GM21360 (cell line): ENCODE data around the gene EBF3.

Source experiments
- ATAC-seq: cut with Tn5 transposase; IDR thresholded peaks from one replicate; pipeline ENCODE4 v1.9.1; 2021; ENCODE audit warnings: mild to moderate bottlenecking, moderate library complexity; ENCODE audit not compliant: unreplicated experiment

The EBF3 gene

DNA sequence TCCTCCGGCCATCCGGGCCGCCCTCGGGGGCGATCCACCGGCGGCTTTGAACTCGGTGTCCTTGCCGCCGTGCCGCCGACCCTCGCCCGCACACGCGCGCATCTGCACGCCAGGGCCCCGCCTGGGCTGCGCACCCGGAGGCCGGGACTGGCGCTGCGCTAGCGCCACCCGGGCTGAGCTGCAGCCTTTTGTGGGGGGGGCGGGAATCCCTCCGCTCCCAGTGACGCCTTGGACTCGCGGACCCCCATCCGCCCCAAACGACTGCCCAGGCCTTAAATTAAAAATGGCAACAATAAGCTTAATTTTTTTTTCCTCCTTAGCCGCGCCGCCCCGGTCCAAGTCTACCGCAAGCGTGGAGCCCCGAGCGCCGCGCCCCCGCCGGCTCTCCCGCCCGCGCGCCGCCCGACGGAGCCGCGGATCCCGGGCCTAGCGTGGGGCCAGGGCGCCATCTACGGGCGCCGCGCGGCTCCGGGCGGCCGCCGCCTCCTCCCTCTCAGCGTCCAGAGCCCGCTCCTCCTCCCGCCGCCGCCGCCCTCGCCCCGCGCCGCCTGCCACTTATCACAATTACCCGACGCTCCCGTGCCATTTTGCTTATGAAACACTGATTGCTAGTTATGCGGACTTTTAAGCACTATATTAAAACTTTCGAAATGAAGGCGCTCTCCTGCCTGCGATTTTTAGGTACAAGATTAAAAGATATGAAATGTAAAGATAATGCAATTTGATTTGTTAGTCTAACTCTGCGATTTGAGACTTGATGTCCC lies 7.5 kb upstream of the EBF3 start:
- ATAC-seq, result peak; percentile 66

DNA sequence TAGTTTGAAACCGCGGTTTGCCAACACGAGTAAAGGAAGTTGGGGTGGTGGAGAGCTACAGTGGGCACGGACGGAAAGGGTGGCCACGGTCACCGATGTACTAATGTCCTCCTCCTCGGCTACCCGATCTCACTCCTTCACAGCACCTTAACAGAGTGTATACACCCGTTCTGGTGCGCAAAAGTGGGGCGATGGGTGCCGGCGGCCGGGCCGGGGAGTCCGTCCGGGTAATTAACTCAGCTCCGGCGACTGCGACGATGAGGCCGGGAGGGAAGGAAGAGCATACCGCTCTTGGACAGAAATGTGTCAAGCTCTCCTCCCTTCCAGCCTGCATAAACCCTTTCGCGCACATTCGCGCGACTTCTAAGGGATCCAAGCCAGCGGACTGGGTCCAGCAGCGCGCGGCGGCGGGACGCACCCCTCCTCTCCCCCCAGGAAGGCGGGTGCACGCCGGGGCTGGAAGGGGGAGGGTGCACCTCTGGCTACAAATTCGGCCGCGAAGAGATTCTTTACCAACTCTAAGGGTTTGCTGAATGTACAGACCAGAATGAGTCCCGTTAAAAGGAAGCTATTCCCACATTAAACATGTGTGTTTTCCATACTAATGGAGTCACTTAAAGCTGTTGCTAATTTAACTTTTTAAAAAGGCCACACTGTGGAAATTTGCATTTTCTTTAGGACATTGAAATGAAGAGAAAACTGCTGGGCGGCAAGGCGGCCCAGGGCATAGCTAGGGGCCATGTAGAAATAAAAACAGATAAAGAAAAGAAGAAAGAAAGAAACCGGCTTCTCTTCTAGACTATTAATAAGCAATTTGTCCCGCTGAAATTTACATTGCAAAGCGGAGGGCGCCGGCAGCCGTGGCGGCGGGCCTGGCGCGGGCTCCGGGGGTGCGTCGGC lies 6.6 kb upstream of the EBF3 start:
- ATAC-seq, result no peak

DNA sequence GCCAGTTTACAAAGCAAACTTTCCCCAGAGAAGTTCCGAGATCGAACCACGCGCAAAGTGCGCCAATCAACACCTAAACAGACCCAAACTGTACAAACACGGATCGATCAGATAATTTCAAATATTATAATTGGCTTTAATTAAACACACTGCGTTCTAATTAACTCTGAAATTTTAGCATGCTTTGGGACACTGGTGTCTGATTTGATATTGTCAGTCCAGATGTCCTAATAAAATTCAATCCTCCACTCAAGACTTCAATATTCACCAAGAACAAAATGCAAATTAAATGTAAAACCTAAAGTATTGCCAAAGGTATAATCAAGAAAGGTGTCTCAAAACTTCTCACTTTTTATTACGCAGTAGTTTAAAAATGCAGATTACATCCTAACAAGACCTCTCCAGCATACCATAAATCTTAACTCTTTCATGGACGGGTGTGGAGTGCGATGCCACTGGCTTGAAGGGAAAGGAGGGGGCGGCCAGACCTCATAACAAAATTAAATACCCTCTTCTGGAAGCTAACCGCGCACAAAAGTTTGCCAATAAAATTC lies 5.9 kb upstream of the EBF3 start:
- no peak for ATAC-seq

DNA sequence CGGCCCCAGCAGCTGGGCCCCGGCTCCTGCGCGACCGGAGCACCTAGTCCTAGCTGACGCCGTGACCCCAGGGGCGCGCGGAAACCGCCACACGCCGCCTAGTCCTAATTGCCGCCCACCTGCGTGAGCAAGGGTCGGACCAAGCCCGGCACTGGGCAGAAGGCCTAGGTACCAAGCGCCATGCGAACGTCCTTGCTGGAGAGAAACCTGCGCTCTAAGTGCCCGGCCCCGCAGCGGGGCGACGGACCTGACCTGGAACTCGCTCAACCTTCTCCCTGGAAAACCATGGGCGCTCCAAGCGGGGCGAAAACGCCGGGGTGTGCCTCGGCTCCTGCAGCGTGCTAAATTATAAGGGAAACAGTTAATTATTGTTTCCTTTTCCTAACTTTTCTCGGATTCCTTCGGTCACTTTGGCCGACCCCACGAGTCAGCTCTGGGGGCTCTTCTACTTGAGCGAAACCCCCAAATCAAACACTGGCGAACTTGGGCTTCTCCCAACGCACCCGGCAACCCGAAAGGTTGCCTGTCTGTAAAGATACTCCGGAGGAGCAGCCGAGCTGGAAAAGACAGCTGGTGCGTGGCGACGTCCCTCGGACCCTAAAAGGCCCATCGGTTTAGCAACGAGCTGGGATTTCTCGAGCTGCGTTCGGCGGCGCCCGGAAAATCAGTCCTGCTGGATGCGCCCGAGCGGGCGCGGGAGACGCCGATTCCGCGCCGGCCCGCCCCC lies 5.3 kb upstream of the EBF3 start:
- no peak for ATAC-seq

DNA sequence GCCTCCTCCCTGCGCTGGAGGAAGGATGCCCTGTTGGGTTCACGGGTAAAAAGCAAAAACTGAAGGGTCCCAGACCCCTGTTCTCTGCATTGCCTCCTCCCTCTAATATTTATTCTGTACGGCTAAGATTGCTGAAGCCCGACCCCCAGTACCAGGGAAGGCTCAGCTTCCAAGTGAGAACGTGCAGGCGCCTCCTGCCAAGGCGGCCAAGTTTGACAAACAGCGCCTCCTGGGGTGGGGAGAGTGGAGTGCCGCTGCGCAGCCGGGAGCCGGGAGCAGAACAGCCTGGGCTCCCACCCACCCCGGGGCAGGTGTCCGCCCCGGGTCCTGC lies 4.7 kb upstream of the EBF3 start:
- no peak for ATAC-seq

DNA sequence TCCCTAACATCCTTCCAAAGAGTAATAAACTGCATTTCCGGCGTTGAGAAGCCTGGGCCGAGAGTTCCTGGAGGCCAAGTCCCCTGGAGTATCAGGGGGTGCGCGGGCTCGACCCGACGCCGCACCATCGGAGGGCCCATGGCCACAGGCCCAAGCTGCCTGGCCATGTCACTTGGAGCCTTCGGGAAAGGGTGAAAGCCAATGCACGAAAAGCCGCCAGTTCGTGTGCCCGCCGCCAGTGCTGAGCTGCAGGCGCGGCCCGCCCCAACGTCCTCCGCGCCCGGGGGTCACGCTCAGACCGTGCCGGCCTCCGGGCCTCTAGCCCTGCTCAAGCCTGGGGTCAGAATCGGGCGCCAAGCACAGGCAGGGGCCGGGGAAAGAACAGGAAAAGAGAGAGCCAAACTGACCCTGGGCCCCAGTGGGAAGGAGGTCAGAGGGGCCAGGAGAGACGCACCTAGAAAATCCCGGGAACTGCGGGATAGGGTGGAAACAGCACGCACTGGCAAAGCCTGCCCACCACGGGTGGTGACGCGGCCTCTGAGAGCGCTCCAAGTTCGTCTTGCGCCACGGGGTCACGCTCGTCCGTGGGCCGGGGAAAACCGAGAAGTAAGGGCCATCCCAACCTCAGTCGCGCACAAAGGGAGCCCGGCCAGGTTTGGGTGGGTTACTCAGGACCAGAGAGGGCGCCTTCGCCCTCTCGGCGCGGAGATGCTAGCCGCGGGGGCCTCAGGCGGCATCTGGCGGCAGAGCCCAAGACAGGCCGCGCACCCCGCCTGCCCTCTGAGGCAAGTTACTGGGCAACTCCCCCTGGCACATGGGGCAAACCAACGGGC lies 4.2 kb upstream of the EBF3 start:
- ATAC-seq, result no peak

DNA sequence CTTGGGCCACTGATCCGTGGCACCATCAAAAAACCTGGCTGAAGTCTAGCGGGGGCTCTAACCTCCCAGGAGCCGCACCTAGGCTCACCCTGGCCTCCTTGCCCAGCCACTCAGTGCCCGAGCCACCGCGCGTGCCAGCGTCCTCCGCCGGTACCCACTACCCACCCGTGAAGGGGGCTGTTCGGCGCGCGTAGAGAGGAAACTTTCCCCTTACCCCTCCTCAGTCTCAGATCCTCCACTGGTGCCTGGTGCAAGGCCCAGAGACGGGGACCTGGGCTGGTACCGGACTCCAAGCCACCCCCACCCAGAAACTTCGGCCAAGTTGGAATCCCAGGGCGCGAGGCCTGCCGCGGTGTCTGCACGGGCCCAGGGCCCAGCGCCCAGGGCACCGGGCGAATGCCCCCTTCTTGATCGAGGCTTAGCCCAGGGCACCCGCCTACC lies 3.5 kb upstream of the EBF3 start:
- ATAC-seq, result no peak

DNA sequence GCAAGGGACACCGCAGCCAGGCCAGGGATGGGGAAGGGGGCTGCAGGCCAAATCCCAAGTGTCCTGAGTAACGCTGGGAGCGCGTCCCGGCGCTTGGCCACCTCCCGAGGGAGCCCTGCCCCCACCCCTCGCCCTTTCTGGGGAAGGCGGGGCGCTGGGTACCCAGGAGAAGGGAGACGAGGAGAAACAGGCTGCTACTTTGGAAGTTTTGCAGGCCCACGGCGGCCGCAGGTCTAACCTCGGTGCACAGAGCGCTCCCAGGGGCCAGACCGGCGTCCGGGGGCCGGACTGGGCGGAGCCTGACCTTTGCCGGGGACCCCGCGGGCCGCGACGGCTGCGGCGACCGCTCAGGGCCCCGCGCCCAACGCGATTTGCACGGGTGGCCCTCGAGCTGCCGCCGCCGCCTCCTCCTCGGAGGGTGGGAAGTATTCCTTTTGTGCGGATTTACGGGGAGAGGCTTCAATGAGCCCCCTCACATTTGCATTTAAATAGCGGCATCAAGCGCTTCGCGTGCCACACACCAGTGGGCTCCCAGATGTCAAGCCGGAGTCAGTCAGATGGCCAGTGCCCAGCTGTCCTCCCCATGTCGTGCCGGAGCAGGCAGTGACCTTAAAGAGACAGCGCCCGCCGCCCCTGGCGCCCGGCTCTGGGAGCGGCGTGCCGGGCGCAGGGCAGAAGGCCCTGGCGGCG lies 3.0 kb upstream of the EBF3 start:
- no peak for ATAC-seq

DNA sequence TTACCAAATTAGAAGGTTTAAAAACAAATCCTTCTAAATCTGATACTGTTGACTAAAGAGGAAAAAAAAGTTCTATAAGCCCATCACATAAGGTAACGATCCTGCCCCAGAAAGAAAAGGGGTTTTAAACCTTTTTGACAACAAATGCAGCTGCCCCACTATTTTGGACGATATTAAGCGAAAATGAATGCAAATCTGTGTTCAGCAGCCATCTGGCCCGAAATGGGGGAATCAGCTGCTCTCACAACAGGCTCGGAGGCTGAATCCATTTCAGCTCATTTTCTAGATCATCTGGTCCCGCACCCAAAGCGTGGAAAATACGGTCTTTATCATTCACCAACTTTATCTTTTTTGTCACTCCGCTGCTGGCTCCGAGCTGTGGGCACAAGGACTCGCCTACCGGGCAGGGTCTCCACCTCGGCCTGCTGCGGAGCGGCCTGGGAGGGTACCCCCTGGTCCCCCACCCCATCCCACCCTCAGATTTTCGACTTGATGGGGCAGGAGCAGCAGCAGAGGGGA lies 2.4 kb upstream of the EBF3 start:
- ATAC-seq, result no peak

DNA sequence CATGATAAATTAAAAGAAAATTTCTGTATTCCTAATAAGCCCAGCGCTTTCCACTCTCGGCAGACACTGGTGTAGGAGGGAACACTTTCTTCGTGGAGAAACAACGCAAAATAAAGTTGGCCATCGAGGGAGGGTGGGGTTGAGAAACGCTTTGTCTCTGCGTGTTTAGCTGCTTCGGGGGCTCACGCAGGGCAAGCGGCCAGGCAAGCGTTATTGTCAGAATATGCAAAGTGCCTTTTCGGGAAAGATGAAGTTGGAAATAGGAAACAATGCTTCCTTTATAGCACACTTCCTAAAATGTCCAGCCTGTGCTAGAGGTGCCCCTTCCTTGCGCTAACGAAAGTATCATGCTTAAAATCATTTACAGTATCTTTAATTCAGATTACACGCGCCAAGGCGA lies 1.9 kb upstream of the EBF3 start:
- ATAC-seq, result no peak

DNA sequence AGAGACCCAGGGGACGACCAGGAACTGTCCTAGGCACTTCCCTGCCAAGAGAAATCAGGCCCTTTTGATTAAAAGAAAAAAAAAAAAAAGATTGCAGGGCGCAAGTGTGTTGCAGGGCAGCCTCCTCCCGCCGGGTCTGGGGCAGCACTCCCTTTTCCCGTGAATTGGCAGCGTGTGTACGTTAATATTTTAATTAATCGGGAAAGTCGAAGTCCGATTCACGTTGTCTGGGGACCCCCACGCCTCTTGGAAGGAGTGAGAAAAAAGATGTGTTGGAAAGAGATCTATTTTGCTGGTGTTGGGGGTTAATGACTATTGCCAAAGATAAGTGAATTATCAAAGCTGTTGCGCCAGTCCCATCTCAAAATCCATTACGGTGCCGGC lies 1.3 kb upstream of the EBF3 start:
- ATAC-seq, result no peak

DNA sequence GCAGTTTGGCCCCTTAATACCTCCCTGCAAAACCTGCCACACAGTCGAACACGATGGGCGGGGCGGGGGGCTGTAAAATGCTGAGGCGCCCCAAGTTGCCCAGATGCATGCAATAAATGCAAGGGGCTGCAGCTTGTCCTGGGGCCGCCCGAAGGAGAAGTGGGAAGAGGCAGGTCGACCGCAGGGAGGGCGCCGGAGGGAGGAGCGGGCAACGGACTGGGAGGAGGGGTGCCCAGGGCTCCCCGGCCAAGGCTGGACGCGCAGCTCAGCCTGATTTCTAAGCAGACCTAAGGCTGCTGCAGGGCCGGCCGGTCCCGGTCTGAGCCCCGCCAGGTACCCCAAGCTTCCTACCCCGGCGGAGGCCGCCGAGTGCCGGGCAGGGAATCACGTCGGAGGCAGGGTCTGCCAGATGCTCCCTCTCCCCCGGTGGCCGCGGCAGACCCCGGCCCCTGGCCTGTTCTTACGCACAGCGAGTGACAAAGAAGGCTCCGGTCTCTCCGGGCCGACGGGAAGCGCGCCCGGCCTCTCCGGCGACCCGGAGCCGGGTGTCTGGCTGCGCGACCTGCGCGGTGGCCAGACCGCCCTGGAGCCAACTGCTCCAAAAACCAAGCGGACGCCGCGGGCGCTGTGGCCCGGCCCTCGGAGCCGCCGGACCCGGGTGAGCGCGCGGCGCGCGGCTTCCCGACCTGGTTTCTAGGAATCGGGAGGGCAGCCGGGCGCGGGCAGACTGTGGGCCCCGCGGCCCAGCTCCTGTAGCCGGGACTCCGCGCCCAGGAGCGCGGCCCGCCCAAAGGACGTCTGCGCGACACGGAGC lies 744 bp upstream of the EBF3 start:
- no peak for ATAC-seq

DNA sequence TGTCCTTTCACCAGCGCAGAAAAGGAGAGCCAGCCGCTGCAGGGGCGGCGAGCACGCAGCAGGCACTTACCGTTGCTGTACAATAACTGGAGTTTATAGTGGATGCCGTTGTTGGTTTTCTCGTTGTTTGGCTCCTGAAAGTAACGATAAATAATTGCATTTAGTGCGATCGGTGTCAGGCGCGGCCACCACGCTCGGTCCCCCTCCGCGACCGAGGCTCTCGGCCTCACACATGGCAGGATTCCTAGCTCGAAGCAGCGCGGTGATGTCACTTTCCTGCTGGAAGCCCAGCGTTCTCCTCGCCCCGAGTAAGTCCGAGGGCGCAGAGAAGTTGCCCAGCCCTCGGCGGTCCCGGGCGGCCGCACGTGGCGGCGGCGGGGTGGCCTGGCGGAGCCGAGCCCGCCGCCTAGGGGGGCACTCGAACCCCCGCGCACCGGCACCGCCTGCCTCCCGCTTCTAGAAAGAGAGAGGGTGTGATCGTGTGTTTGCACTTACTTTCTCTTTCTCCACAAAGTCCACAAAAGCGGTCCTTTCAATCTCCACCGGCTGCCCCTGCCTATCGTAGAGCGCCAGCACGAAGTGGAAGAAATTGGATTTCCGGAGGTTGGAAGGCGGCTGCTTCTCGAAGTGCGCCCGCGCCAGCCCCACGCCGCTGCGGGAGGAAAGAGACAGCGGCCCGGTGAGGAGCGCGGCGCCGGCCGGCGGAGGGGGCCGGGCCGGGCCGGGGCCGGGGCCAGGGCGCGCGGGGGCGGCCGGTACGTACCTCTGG lies 1.0 kb downstream of the EBF3 start:
- ATAC-seq, result no peak

DNA sequence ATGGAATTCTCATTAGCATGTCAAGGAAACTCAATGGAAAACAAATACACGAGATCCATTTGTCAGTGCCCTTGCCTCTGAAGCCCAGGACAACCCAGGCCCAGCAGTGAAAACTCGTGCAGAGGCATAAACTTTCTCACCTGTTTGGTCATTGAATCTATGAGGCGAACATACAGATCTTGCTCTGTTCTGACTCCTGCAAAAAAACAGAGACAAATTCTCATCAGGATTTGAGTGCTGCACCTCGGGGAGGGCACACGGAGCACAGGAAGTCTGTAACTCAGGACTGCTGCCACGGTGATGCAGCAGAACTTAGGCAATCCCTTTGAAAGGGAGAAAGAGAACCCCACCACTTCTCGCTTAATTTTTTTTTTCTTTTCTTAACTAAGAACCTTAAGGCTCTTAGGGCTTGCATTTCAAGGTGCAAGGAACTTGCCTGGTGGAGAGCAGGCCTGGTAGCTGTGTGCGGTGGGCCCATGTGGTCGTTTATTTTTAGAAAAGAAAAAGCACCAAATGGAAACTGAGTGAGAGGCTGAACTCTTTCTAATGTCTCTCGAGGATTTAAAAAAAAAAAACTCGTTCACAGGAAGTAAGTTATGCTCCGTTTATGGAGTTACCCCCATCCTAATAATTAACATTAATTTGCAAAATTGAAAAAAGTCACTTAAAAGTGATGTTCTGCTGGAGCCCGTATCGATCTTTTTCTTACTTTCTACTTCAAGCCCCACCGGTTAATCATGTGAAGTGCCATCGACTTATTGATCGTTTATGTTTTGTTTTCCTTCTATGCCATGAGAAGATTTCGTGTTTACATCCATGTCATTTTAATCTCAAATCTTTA lies 1.8 kb downstream of the EBF3 start:
- no peak for ATAC-seq

DNA sequence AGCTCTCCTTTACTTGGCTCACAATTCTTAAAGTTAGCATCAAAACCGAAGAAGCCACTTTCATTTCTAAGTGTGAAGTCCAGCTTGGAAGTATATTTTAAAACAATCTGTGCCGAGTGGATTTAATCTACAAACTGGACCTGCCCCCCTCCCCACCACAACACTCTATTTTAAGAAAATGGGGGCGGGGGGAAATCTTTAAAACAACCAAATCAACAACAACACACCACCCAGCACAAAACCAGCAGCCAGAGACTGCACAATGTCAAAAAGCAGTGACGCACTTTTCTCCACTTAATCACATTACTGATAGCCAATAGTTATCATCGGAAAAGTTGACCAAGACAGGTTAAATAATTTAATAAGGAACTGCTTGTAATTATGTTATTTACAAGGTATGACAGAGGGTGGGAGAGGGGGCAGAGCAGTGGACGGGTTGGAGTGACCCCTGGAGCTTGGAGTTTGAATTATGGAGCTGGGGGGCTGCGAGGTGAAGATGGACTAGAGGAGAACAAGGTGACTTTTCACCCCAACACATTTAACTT lies 2.8 kb downstream of the EBF3 start:
- no peak for ATAC-seq

DNA sequence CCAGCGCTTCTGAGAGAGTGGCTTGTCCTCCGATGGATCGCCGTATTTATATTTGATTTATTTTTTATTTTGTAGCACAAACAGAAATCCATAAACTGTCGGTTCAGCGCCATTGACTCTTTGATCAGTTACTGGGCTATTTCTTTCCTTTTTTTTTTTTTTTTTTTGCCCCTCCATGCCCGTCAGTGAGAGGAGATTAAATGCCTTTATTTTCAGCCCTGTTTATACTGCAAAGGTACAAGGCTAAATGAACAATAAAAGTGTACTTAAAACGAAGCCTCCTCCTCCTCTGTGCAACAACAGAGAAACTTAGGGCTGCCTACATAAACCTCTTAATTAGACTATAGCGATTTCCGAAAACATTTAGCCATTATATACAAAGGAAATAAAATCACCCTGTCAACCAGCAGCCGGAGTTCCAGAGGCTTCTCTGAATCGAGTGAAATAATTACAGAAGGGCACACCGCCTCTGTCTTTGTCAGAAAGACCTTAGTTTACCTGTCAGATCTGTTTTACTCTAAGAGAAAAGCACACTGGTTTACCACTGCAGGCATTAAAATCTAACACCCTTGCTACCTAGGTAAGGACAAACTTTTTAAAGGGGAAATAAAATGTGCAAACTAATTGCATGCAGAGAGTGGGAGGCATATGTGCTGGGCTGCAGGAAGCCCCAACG lies 3.5 kb downstream of the EBF3 start:
- no peak for ATAC-seq
